Rectal smooth muscle tissue (tissue), 1 donor: ENCODE results near the gene CISD1.
"Not testable (repeated sequence)": the region's sequence is repeated elsewhere in the genome, so short reads cannot be mapped to it uniquely, and the experiment has no call there.

Experiments
- H3K27ac ChIP-seq: one replicate; pipeline ENCODE4 v1.7.0; 2013; ENCODE audit warnings: low read depth, low read length, inconsistent platforms
- H3K27me3 ChIP-seq: one replicate; pipeline ENCODE4 v1.7.0; 2013; ENCODE audit warnings: low read length; ENCODE audit not compliant: control insufficient read depth, insufficient read depth
- H3K36me3 ChIP-seq: one replicate; pipeline ENCODE4 v1.7.0; 2013; ENCODE audit warnings: low read length; ENCODE audit not compliant: control insufficient read depth, insufficient read depth
- H3K4me1 ChIP-seq: one replicate; pipeline ENCODE4 v1.7.0; 2013; ENCODE audit warnings: low read length; ENCODE audit not compliant: control insufficient read depth, insufficient read depth
- H3K4me3 ChIP-seq: one replicate; pipeline ENCODE4 v1.7.0; 2013; ENCODE audit warnings: low read length
- H3K9ac ChIP-seq: one replicate; pipeline ENCODE4 v1.7.0; 2013; ENCODE audit warnings: low read length

CISD1 gene

GRCh38 chr10:58244666-58245065 lies 24.3 kb upstream of the CISD1 start:
- not testable (repeated sequence) for H3K27ac ChIP-seq, H3K9ac ChIP-seq, H3K36me3 ChIP-seq, H3K27me3 ChIP-seq, H3K4me3 ChIP-seq, H3K4me1 ChIP-seq

- Histone ChIP-seq H3K27ac (no peak overlapping the region), H3K9ac (no peak overlapping the region), H3K36me3 (no peaks in the 10 kb centered on the region), H3K27me3 (no peaks in the 10 kb centered on the region), H3K4me1 (no peaks in the 10 kb centered on the region), H3K4me3 (no peak overlapping the region)
Observed at GRCh38 chr10:58253184-58253583, 15.8 kb upstream of the CISD1 start.

GRCh38 chr10:58254644-58255043 lies 14.3 kb upstream of the CISD1 start:
- Histone ChIP-seq H3K27ac (no peak overlapping the region), H3K4me1 (no peaks in the 10 kb centered on the region), H3K27me3 (no peaks in the 10 kb centered on the region), H3K36me3 (no peaks in the 10 kb centered on the region), H3K4me3 (no peak overlapping the region), H3K9ac (no peak overlapping the region)

DNA sequence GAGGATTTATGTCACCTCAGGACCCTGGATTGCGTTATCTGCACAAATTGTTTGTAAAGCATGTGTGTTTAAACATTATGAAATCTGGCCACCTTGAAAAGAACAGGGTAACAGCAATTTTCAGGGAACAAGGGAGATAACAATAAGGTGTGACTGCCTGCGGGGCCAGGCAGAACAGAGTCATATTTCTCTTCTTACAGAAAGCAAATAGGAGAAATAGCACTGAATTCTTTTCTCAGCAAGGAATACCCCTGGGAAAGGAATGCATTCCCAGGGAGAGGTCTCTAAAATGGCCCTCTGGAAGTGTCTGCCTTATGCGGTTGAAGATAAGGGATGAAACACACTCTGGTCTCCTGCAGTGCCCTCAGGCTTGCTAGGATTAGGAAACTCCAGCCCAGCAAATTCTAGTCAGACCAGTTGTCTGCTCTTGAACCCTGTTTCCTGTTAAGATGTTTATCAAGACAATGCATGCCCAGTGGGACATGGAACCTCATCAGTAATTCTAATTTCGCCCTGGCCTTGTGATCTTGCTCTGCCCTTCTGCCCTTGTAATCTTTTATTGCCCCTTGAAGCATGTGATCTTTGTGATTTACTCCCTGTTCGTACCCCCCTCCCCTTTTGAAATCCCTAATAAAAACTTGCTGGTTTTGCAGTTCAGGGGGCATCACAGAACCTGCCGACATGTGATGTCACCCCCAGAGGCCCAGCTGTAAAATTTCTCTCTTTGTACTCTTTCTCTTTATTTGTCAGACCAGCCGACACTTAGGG lies 12.8 kb upstream of the CISD1 start:
- H3K27ac ChIP-seq, H3K4me3 ChIP-seq, H3K4me1 ChIP-seq, H3K36me3 ChIP-seq, H3K9ac ChIP-seq, H3K27me3 ChIP-seq: not testable (repeated sequence)

GRCh38 chr10:58258977-58259692 lies 9.8 kb upstream of the CISD1 start:
- no peaks in the 10 kb centered on the region for H3K36me3 ChIP-seq
- no peaks in the 10 kb centered on the region for H3K27me3 ChIP-seq
- H3K4me3 ChIP-seq: no peak overlapping the region
- H3K4me1 ChIP-seq: no peaks in the 10 kb centered on the region
- H3K27ac ChIP-seq: no peak overlapping the region
- no peak overlapping the region for H3K9ac ChIP-seq

GRCh38 chr10:58260334-58260733 lies 8.6 kb upstream of the CISD1 start:
- H3K27ac ChIP-seq: no peak overlapping the region
- no peaks in the 10 kb centered on the region for H3K4me1 ChIP-seq
- H3K27me3 ChIP-seq: no peaks in the 10 kb centered on the region
- no peaks in the 10 kb centered on the region for H3K36me3 ChIP-seq
- H3K4me3 ChIP-seq: no peak overlapping the region
- H3K9ac ChIP-seq: no peak overlapping the region

GRCh38 chr10:58262766-58263165 lies 6.2 kb upstream of the CISD1 start:
- Histone ChIP-seq H3K4me1 (no peaks in the 10 kb centered on the region), H3K27me3 (no peaks in the 10 kb centered on the region), H3K27ac (no peak overlapping the region), H3K4me3 (no peak overlapping the region), H3K36me3 (no peaks in the 10 kb centered on the region), H3K9ac (no peak overlapping the region)

- no peak overlapping the region for H3K4me3 ChIP-seq
- H3K36me3 ChIP-seq: no peaks in the 10 kb centered on the region
- no peak overlapping the region for H3K27ac ChIP-seq
- no peaks in the 10 kb centered on the region for H3K27me3 ChIP-seq
- no peak overlapping the region for H3K9ac ChIP-seq
- H3K4me1 ChIP-seq: no peaks in the 10 kb centered on the region
Observed at GRCh38 chr10:58264780-58265179, 4.2 kb upstream of the CISD1 start.

DNA sequence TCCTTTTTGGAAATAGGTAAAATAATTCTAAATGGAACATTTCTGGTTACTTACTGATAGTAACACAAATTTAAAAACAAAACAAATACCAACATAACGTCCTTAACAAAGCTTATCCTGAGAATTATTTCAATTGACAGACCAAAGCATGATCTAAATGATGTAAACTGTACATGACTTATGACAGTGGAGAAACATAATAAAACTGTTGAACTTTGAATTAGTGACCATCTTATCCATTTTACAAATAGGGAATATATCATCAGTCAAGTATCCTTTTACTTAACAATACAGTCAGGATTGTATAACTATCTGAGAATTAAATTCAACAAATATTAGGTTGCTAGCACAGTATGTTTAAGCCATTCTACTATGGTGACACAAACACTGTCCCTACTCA lies 3.7 kb upstream of the CISD1 start:
- H3K27ac ChIP-seq: no peak overlapping the region
- H3K9ac ChIP-seq: no peak overlapping the region
- H3K36me3 ChIP-seq: no peaks in the 10 kb centered on the region
- H3K4me3 ChIP-seq: peak overlapping the region; percentile 34
- no peaks in the 10 kb centered on the region for H3K4me1 ChIP-seq
- H3K27me3 ChIP-seq: no peaks in the 10 kb centered on the region

- Histone ChIP-seq H3K27me3 (no peaks in the 10 kb centered on the region), H3K36me3 (no peaks in the 10 kb centered on the region), H3K27ac (peak overlapping the region; percentile 82), H3K4me1 (no peaks in the 10 kb centered on the region), H3K9ac (peak overlapping the region; percentile 53), H3K4me3 (peak overlapping the region; percentile 94)
Observed at GRCh38 chr10:58266003-58266825, 2.7 kb upstream of the CISD1 start.

- Histone ChIP-seq H3K27me3 (no peaks in the 10 kb centered on the region), H3K4me3 (peak overlapping the region; percentile 94), H3K4me1 (no peaks in the 10 kb centered on the region), H3K27ac (peak overlapping the region; percentile 82), H3K9ac (peak overlapping the region; percentile 78), H3K36me3 (no peaks in the 10 kb centered on the region)
Observed at GRCh38 chr10:58266826-58267712, 1.9 kb upstream of the CISD1 start.
